ENCODE results near the gene RNPS1.
A peak's percentile ranks its signal among the peaks of the same experiment; 100 is the strongest.

RNPS1 gene

DNA sequence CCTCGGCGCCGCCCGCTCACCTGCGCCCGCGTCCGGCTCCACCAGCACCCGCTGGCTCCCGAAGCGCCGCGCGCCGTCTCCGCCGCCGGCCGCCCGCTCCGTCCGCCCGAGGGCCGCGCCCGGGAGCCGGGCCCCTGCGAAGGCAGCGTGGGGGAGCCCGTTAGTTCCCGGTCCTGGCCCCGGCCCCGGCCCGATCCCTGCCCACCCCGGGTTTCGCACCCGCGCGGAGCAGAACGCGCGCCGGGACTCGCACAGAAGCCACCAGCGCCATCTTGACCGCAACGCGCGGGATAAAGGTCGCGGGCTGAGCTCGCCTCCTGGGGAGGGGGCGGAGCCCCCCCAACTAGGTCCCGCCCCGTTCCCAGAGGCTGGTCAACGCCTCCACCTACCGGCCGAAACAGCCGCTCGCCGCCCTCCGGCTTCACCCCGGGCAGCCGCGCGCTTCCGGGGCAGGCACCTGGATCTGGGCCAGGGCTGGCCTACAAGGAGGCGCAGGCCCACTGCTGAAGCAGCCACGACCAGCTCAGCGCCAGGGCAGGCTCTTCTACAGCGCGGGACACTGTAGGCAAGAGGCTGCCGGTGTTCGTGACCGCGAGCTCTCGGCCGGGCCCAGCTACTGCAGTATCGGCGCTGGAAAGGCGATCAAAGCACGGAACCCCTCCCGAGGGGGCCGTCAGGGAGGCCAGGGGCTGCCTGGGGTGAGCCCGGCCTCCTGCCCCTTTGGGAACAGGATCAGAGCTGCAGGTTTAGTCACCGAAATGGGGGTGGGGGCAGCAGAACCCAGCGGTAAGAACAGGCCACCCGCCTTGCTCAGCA, 16.4 kb downstream of the RNPS1 start, which contains the start of gene ECI1:
ECI1 (minus strand) TSS at position 292 of the 816 bp plus-strand sequence; CDS start at position 271, 21 bp downstream.
- Histone ChIP-seq H3F3A (ENCODE audit: insufficient read depth, low read length) (peaks cover 33% of the 10 kb centered on the region), H3K4me1 (ENCODE audit: low read length) (peaks cover 7% of the 10 kb centered on the region), H4K20me1 (ENCODE audit: insufficient read depth, low read length) (no peaks in the 10 kb centered on the region), H3K27me3 (replicated peaks; ENCODE audit: insufficient read depth, low read length) (no peaks in the 10 kb centered on the region), H3K9me2 (replicated peaks; ENCODE audit: insufficient read depth, low read length) (no peaks in the 10 kb centered on the region), H3K79me2 (ENCODE audit: low read length) (peaks cover 57% of the 10 kb centered on the region), H3K9ac (ENCODE audit: low read length) (peak within 1 kb of the TSS; percentile 73), H3K4me2 (ENCODE audit: low read depth, low read length) (peak within 1 kb of the TSS; percentile 95), H3K36me3 (replicated peaks; ENCODE audit: insufficient read depth, low read length) (peaks cover 10% of the 10 kb centered on the region), H3K4me3 (ENCODE audit: low read length) (peak within 1 kb of the TSS; percentile 75), H2AFZ (ENCODE audit: low read length) (no peak within 1 kb of the TSS), H3K9me3 (replicated peaks; ENCODE audit: insufficient read depth, low read length) (no peaks in the 10 kb centered on the region), H3K27ac (ENCODE audit: low read length) (peak within 1 kb of the TSS; percentile 65; the same call in 1 of the 2 replicates)
- TF ChIP-seq, protein P1, sequence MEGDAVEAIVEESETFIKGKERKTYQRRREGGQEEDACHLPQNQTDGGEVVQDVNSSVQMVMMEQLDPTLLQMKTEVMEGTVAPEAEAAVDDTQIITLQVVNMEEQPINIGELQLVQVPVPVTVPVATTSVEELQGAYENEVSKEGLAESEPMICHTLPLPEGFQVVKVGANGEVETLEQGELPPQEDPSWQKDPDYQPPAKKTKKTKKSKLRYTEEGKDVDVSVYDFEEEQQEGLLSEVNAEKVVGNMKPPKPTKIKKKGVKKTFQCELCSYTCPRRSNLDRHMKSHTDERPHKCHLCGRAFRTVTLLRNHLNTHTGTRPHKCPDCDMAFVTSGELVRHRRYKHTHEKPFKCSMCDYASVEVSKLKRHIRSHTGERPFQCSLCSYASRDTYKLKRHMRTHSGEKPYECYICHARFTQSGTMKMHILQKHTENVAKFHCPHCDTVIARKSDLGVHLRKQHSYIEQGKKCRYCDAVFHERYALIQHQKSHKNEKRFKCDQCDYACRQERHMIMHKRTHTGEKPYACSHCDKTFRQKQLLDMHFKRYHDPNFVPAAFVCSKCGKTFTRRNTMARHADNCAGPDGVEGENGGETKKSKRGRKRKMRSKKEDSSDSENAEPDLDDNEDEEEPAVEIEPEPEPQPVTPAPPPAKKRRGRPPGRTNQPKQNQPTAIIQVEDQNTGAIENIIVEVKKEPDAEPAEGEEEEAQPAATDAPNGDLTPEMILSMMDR (IDR thresholded peaks at IDR 0.05; ENCODE audit: low read length) = peak; percentile 59
- no peak for TF ChIP-seq EZH2phosphoT487 (IDR thresholded peaks at IDR 0.05; ENCODE audit: low read length)
- DNase-seq = peak; percentile 97

DNA sequence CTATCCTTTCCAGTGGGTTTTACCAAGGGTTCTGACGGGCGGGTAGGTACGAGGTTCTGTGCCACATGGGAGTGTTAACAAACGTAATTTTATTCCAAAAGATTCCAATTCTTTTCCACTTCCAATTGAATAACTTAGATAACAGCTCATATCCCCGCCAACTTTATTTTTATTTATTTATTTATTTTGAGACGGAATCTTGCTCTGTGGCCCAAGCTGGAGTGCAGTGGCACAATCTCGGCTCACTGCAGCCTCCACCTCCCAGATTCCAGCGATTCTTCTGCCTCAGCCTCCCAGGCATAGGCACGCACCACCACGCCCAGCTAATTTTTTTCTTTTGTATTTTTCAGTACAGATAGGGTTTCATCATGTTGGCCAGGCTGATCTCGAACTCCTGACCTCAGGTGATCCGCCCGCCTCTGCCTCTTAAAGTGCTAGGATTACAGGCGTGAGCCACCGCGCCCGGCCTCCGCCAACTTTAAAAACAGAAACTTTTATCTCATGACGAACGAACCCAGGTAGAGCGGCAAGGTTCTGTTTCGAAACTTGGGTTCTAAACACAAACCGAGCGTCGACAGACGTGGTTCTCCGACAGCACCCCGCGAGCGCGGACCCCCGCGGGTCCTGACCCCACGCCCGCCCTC, 17.2 kb downstream of the RNPS1 start:
- no peaks in the 10 kb centered on the region for H3K9me3 ChIP-seq (replicated peaks; ENCODE audit: insufficient read depth, low read length)
- no peaks in the 10 kb centered on the region for H4K20me1 ChIP-seq (ENCODE audit: insufficient read depth, low read length)
- peak overlapping the region; percentile 75 for H3K4me3 ChIP-seq (ENCODE audit: low read length)
- TF ChIP-seq, protein P1 (IDR thresholded peaks at IDR 0.05; ENCODE audit: low read length) = no peak
- peak overlapping the region; percentile 95 for H3K4me2 ChIP-seq (ENCODE audit: low read depth, low read length)
- H3K9me2 ChIP-seq (replicated peaks; ENCODE audit: insufficient read depth, low read length) = no peaks in the 10 kb centered on the region
- H3K27me3 ChIP-seq (replicated peaks; ENCODE audit: insufficient read depth, low read length) = no peaks in the 10 kb centered on the region
- DNase-seq = peak; percentile 69
- peaks cover 56% of the 10 kb centered on the region for H3K79me2 ChIP-seq (ENCODE audit: low read length)
- H3K4me1 ChIP-seq (ENCODE audit: low read length) = peaks cover 7% of the 10 kb centered on the region
- H2AFZ ChIP-seq (ENCODE audit: low read length) = no peak overlapping the region
- peak overlapping the region; percentile 73 for H3K9ac ChIP-seq (ENCODE audit: low read length)
- peaks cover 32% of the 10 kb centered on the region for H3F3A ChIP-seq (ENCODE audit: insufficient read depth, low read length)
- H3K27ac ChIP-seq (ENCODE audit: low read length) = peak overlapping the region; percentile 65; the same call in 1 of the 2 replicates
- peaks cover 8% of the 10 kb centered on the region for H3K36me3 ChIP-seq (replicated peaks; ENCODE audit: insufficient read depth, low read length)

DNA sequence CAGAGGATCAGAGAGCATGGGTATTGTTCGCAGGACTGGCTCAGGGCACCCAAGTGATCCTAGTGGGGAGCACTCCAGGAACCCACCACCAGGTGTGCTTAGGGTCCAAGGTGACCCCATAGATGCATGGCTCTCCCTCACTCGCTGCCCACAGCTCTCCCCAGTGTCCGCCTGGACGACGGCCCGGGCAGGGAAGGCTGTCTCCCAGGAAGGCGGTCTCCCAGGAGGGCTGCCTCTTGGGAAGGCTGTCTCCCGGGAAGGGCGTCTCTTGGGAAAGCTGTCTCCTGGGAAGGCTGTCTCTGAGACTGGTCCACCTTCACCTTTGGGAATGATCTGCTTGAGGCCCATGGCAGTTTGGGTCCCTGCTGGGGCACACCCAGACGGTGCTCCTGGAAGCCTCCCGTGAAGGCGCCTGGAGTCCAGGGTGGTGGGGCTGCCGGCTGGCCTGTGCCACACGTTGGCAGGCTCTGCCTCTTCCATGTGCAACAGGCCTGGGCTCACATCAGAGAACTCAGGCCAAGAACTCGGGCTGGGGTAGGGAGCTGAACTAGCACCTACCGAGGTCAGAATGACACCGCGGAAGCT, 21.5 kb downstream of the RNPS1 start:
- Histone ChIP-seq H3K27me3 (replicated peaks; ENCODE audit: insufficient read depth, low read length) (no peaks in the 10 kb centered on the region), H3K4me2 (ENCODE audit: low read depth, low read length) (no peak overlapping the region), H3F3A (ENCODE audit: insufficient read depth, low read length) (peaks cover 12% of the 10 kb centered on the region), H4K20me1 (ENCODE audit: insufficient read depth, low read length) (no peaks in the 10 kb centered on the region), H3K9me3 (replicated peaks; ENCODE audit: insufficient read depth, low read length) (no peaks in the 10 kb centered on the region), H3K27ac (ENCODE audit: low read length) (no peak overlapping the region), H3K4me1 (ENCODE audit: low read length) (no peaks in the 10 kb centered on the region), H3K9ac (ENCODE audit: low read length) (no peak overlapping the region), H3K79me2 (ENCODE audit: low read length) (peaks cover 58% of the 10 kb centered on the region), H2AFZ (ENCODE audit: low read length) (no peak overlapping the region), H3K4me3 (ENCODE audit: low read length) (no peak overlapping the region), H3K9me2 (replicated peaks; ENCODE audit: insufficient read depth, low read length) (no peaks in the 10 kb centered on the region), H3K36me3 (replicated peaks; ENCODE audit: insufficient read depth, low read length) (peaks cover 5% of the 10 kb centered on the region; the same call in 1 of the 2 replicates)
- DNase-seq = no peak
- TF ChIP-seq EZH2phosphoT487 (IDR thresholded peaks at IDR 0.05; ENCODE audit: low read length) (no peak), EZH2 (optimal IDR thresholded peaks at IDR 0.05; ENCODE audit: low read depth, low read length) (no peak)
- TF ChIP-seq, protein P1 (IDR thresholded peaks at IDR 0.05; ENCODE audit: low read length) = no peak

All from MM.1S (cell line).